BE2C (cell line): ENCODE data around the gene ARAP1.

Experiments used
- DNase-seq: peaks from one replicate; pipeline ENCODE4 v3.0.0-alpha.2; 2020
- H3K27me3 ChIP-seq: fragments of 250-450 bp; sonication (Bioruptor Pico); 2 replicates; pipeline ENCODE4 v1.5.1; 2020; ENCODE audit warnings: mild to moderate bottlenecking
- H3K36me3 ChIP-seq: fragments of 250-450 bp; sonication (Bioruptor Pico); 2 replicates; pipeline ENCODE4 v1.5.1; 2020; ENCODE audit warnings: mild to moderate bottlenecking
- H3K4me1 ChIP-seq: fragments of 250-450 bp; sonication (Bioruptor Pico); 2 replicates; pipeline ENCODE4 v1.5.1; 2020
- H3K4me3 ChIP-seq: 2 replicates; pipeline ENCODE4 v1.5.1; 2011; ENCODE audit warnings: low read depth, low read length
- H3K9me3 ChIP-seq: fragments of 250-450 bp; sonication (Bioruptor Pico); 2 replicates; pipeline ENCODE4 v1.5.1; 2020
- CTCF ChIP-seq: IDR thresholded peaks from 2 replicates; pipeline ENCODE4 v1.5.1; 2012; ENCODE audit warnings: mild to moderate bottlenecking, low read depth, low read length

The ARAP1 gene

GRCh38 chr11:72721276-72721675, 30.9 kb downstream of the ARAP1 start:
- no peak for TF ChIP-seq CTCF
- peaks cover 20% of the 10 kb centered on the region for H3K4me1 ChIP-seq
- no peaks in the 10 kb centered on the region for H3K27me3 ChIP-seq
- H3K36me3 ChIP-seq: no peaks in the 10 kb centered on the region
- no peak overlapping the region for H3K4me3 ChIP-seq
- DNase-seq: no peak
- H3K9me3 ChIP-seq: no peaks in the 10 kb centered on the region

- no peak for DNase-seq
- no peak overlapping the region for H3K4me3 ChIP-seq
These were observed 31.4 kb downstream of the ARAP1 start for GRCh38 chr11:72720784-72721183.

DNA sequence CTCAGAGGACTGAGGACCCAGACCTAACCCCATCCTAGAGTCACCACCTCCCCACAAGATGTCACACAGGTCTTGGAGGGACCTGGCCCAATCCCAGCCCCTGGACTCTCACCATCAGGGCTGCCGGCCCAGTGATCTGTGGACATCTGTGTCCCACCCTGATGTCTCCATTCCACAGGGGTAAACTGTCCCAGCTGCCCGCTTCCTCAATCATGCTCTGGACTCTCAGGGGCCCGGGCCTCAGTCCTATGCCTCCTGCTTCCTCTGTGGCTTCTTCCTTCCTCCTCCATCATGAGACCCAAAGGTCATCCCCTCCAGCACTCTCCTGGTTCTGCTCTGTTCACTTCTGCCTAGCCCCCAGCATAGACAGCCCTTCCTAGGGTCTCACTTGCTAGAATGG, 32.2 kb downstream of the ARAP1 start:
- no peak for DNase-seq
- Histone ChIP-seq H3K4me3 (no peak overlapping the region), H3K27me3 (no peaks in the 10 kb centered on the region), H3K9me3 (no peaks in the 10 kb centered on the region), H3K4me1 (peaks cover 18% of the 10 kb centered on the region), H3K36me3 (no peaks in the 10 kb centered on the region)
- TF ChIP-seq CTCF: no peak

More at GRCh38 chr11:72720784-72721183, 31.4 kb downstream of the ARAP1 start:
- H3K36me3 ChIP-seq: no peaks in the 10 kb centered on the region
- peaks cover 22% of the 10 kb centered on the region for H3K4me1 ChIP-seq
- no peaks in the 10 kb centered on the region for H3K27me3 ChIP-seq
- no peak for TF ChIP-seq CTCF
- H3K9me3 ChIP-seq: no peaks in the 10 kb centered on the region

- H3K9me3 ChIP-seq: no peaks in the 10 kb centered on the region
- no peaks in the 10 kb centered on the region for H3K36me3 ChIP-seq
- H3K27me3 ChIP-seq: no peaks in the 10 kb centered on the region
- no peak overlapping the region for H3K4me3 ChIP-seq
- peaks cover 18% of the 10 kb centered on the region for H3K4me1 ChIP-seq
- no peak for DNase-seq
- TF ChIP-seq CTCF: no peak
These were observed 32.7 kb downstream of the ARAP1 start for GRCh38 chr11:72719551-72719950.

- peaks cover 18% of the 10 kb centered on the region for H3K4me1 ChIP-seq
- no peaks in the 10 kb centered on the region for H3K27me3 ChIP-seq
- no peak for TF ChIP-seq CTCF
- no peak overlapping the region for H3K4me3 ChIP-seq
- H3K36me3 ChIP-seq: no peaks in the 10 kb centered on the region
- no peak for DNase-seq
- no peaks in the 10 kb centered on the region for H3K9me3 ChIP-seq
These were observed 33.1 kb downstream of the ARAP1 start for GRCh38 chr11:72719144-72719543.

- no peak for DNase-seq
- H3K4me3 ChIP-seq: no peak overlapping the region
- H3K4me1 ChIP-seq: peaks cover 19% of the 10 kb centered on the region
- no peaks in the 10 kb centered on the region for H3K36me3 ChIP-seq
- no peaks in the 10 kb centered on the region for H3K27me3 ChIP-seq
- no peak for TF ChIP-seq CTCF
- no peaks in the 10 kb centered on the region for H3K9me3 ChIP-seq
These were observed 34.1 kb downstream of the ARAP1 start for GRCh38 chr11:72718101-72718501.
